H9 (cell line): ENCODE data around the gene NRN1L. TPM values are rescaled to one million over a fixed set of nuclear protein-coding genes. Genes with fewer than 3 reads are reported as not detected.

Experiments used
- DNase-seq: peaks from one replicate; pipeline ENCODE4 v3.0.0-alpha.2; 2017
- H2AFZ ChIP-seq: one replicate; pipeline ENCODE4 v1.6.1; 2013; ENCODE audit warnings: mild to moderate bottlenecking, low read length, control low read depth, moderate library complexity
- H2AK5ac ChIP-seq: 2 replicates; pipeline ENCODE4 v1.6.1; 2013; ENCODE audit warnings: low read length, control low read depth, mixed read lengths; ENCODE audit not compliant: insufficient read length
- H2BK120ac ChIP-seq: one replicate; pipeline ENCODE4 v1.6.1; 2013; ENCODE audit warnings: low read depth, mild to moderate bottlenecking, low read length, control low read depth, inconsistent platforms; ENCODE audit not compliant: poor library complexity, severe bottlenecking
- H2BK12ac ChIP-seq: 2 replicates; pipeline ENCODE4 v1.6.1; 2013; ENCODE audit warnings: low read length, control low read depth, mixed read lengths, low read depth; ENCODE audit not compliant: insufficient read length
- H2BK15ac ChIP-seq: 2 replicates; pipeline ENCODE4 v1.6.1; 2013; ENCODE audit warnings: low read depth, low read length, control low read depth
- H2BK20ac ChIP-seq: one replicate; pipeline ENCODE4 v1.6.1; 2013; ENCODE audit warnings: low read depth, mild to moderate bottlenecking, low read length, control low read depth, inconsistent platforms; ENCODE audit not compliant: poor library complexity, severe bottlenecking
- H2BK5ac ChIP-seq: 2 replicates; pipeline ENCODE4 v1.6.1; 2013; ENCODE audit warnings: low read length, control low read depth, mixed read lengths; ENCODE audit not compliant: insufficient read length
- H3K14ac ChIP-seq: 2 replicates; pipeline ENCODE4 v1.6.1; 2013; ENCODE audit warnings: low read length, control low read depth; ENCODE audit not compliant: insufficient read depth
- H3K18ac ChIP-seq: 2 replicates; pipeline ENCODE4 v1.6.1; 2013; ENCODE audit warnings: low read depth, mild to moderate bottlenecking, mixed read lengths, low read length, control low read depth; ENCODE audit not compliant: insufficient read length
- H3K23ac ChIP-seq: 2 replicates; pipeline ENCODE4 v1.6.1; 2013; ENCODE audit warnings: low read length, control low read depth, mixed read lengths, low read depth; ENCODE audit not compliant: insufficient read length
- H3K23me2 ChIP-seq: 2 replicates; pipeline ENCODE4 v1.6.1; 2013; ENCODE audit warnings: low read depth, mild to moderate bottlenecking, mixed read lengths, low read length, control low read depth; ENCODE audit not compliant: insufficient read length, poor library complexity, severe bottlenecking
- H3K27ac ChIP-seq: 2 replicates; pipeline ENCODE4 v1.5.1; 2013; ENCODE audit warnings: low read length, control low read depth, mixed read lengths, low read depth; ENCODE audit not compliant: insufficient read length
- H3K27me3 ChIP-seq: 2 replicates; pipeline ENCODE4 v1.6.1; 2013; ENCODE audit warnings: low read length, control low read depth, inconsistent platforms; ENCODE audit not compliant: insufficient read depth
- H3K4ac ChIP-seq: 2 replicates; pipeline ENCODE4 v1.6.1; 2013; ENCODE audit warnings: low read depth, mild to moderate bottlenecking, control low read depth, inconsistent platforms, low read length, moderate library complexity
- H3K4me1 ChIP-seq: 2 replicates; pipeline ENCODE4 v1.6.1; 2013; ENCODE audit warnings: low read length, control low read depth, inconsistent platforms; ENCODE audit not compliant: insufficient read depth
- H3K4me2 ChIP-seq: 2 replicates; pipeline ENCODE4 v1.6.1; 2013; ENCODE audit warnings: low read length, control low read depth, mixed read lengths; ENCODE audit not compliant: insufficient read length, insufficient read depth
- H3K56ac ChIP-seq: 2 replicates; pipeline ENCODE4 v1.6.1; 2013; ENCODE audit warnings: low read depth, mild to moderate bottlenecking, mixed read lengths, low read length, control low read depth; ENCODE audit not compliant: insufficient read length
- H3K79me1 ChIP-seq: 2 replicates; pipeline ENCODE4 v1.6.1; 2013; ENCODE audit warnings: low read depth, mild to moderate bottlenecking, moderate library complexity, low read length, control low read depth, inconsistent platforms; ENCODE audit not compliant: insufficient read depth, poor library complexity, severe bottlenecking
- H3K79me2 ChIP-seq: 2 replicates; pipeline ENCODE4 v1.6.1; 2013; ENCODE audit warnings: low read length, control low read depth, inconsistent platforms; ENCODE audit not compliant: insufficient read depth
- H3K9ac ChIP-seq: 2 replicates; pipeline ENCODE4 v1.6.1; 2013; ENCODE audit warnings: low read length, control low read depth, mixed read lengths; ENCODE audit not compliant: insufficient read length; ENCODE audit errors: extremely low read depth
- H3K9me3 ChIP-seq: one replicate; pipeline ENCODE4 v1.6.1; 2013; ENCODE audit warnings: low read depth, low read length, inconsistent platforms; ENCODE audit not compliant: control insufficient read depth
- H3T11ph ChIP-seq: one replicate; pipeline ENCODE4 v1.6.1; 2013; ENCODE audit warnings: mild to moderate bottlenecking, low read length, control low read depth, inconsistent platforms
- H4K20me1 ChIP-seq: one replicate; pipeline ENCODE4 v1.6.1; 2013; ENCODE audit not compliant: control insufficient read depth, insufficient read length, insufficient read depth
- H4K5ac ChIP-seq: 2 replicates; pipeline ENCODE4 v1.6.1; 2013; ENCODE audit warnings: low read depth, mild to moderate bottlenecking, mixed read lengths, low read length, control low read depth; ENCODE audit not compliant: insufficient read length
- H4K8ac ChIP-seq: replicated peaks from 2 replicates; pipeline ENCODE4 v1.6.1; 2013; ENCODE audit warnings: low read length, control low read depth, mixed read lengths, low read depth; ENCODE audit not compliant: insufficient read length
- H4K91ac ChIP-seq: 2 replicates; pipeline ENCODE4 v1.6.1; 2013; ENCODE audit warnings: low read depth, mild to moderate bottlenecking, moderate library complexity, mixed read lengths, low read length, control low read depth; ENCODE audit not compliant: insufficient read length
- H3K27ac Mint-ChIP-seq, 3 experiments: 2 replicates in 2 of 3; 3 replicates in 1 of 3; pipeline ENCODE4 v1.8.0; 2020 to 2021; ENCODE audit warnings: mixed read lengths in 3 of 3, mild to moderate bottlenecking in 1 of 3, moderate library complexity in 1 of 3
- H3K27me3 Mint-ChIP-seq: 2 replicates; pipeline ENCODE4 v1.8.0; 2021; ENCODE audit warnings: low read depth, mild to moderate bottlenecking, moderate library complexity, mixed read lengths
- H3K36me3 Mint-ChIP-seq, 3 experiments: 2 replicates in 2 of 3; 3 replicates in 1 of 3; pipeline ENCODE4 v1.8.0; 2020 to 2021; ENCODE audit warnings: low read depth in 3 of 3, mixed read lengths in 3 of 3; ENCODE audit not compliant: insufficient read depth in 1 of 3
- H3K4me1 Mint-ChIP-seq, 2 experiments: 2 replicates each; pipeline ENCODE4 v1.8.0; 2020; ENCODE audit warnings: mixed read lengths in 2 of 2
- H3K4me3 Mint-ChIP-seq, 2 experiments: 2 replicates in 1 of 2; 3 replicates in 1 of 2; pipeline ENCODE4 v1.8.0; 2020 to 2021; ENCODE audit warnings: mild to moderate bottlenecking in 2 of 2, mixed read lengths in 2 of 2, moderate library complexity in 1 of 2
- H3K9me3 Mint-ChIP-seq, 2 experiments: 2 replicates in 1 of 2; 3 replicates in 1 of 2; pipeline ENCODE4 v1.8.0; 2020; ENCODE audit warnings: mild to moderate bottlenecking in 2 of 2, mixed read lengths in 2 of 2, moderate library complexity in 1 of 2
- CTCF ChIP-seq: fragments of 200-600 bp; sonication (generic); conservative IDR thresholded peaks from 3 replicates; pipeline ENCODE4 v1.8.0; 2021; ENCODE audit warnings: antibody characterized with exemption, mild to moderate bottlenecking
- WGBS: extraction: QIAGEN DNeasy Blood & Tissue Kit; methylation state at CpG from one replicate; pipeline ENCODE4 v1.1.7; 2013; ENCODE audit warnings: missing lambda C conversion rate, low lambda C conversion rate, mixed read lengths; ENCODE audit not compliant: insufficient read length; ENCODE audit errors: extremely low coverage; 5-methylcytosine and 5-hydroxymethylcytosine counted together
- total RNA-seq: library from RNA; stranded (reverse); gene quantifications from 2 replicates; pipeline ENCODE4 v1.2.1, GENCODE V29; 2021

The NRN1L gene
- total RNA-seq, 1 experiment from 2014 or later = 2.0 TPM

- no peak overlapping the region for H3K56ac ChIP-seq
Measured at GRCh38 chr16:67909056-67909742, 24.5 kb downstream of the NRN1L start.

More at GRCh38 chr16:67909056-67909742, 24.5 kb downstream of the NRN1L start:
- no CpG with 5 or more reads among the region's 36 CpGs for WGBS
- H3K18ac ChIP-seq = no peak overlapping the region
- no peak overlapping the region for H2AFZ ChIP-seq
- no peak overlapping the region for H3K23ac ChIP-seq
- no peak overlapping the region for H2BK120ac ChIP-seq
- Mint-ChIP-seq H3K36me3 (peaks cover 8 to 34% (median 19%) of the 10 kb centered on the region in 3 experiments; a peak in 6 of 7 replicates), H3K27ac (no peak overlapping the region), H3K9me3 (no peaks in the 10 kb centered on the region), H3K4me1 (peaks cover 0 to 3% of the 10 kb centered on the region in 2 experiments; a peak in 1 of 4 replicates), H3K27me3 (no peaks in the 10 kb centered on the region; the same call in 1 of the 2 replicates), H3K4me3 (no peak overlapping the region)
- H3K4me2 ChIP-seq = no peak overlapping the region
- H4K20me1 ChIP-seq = no peaks in the 10 kb centered on the region
- no peak overlapping the region for H4K8ac ChIP-seq
- H2BK12ac ChIP-seq = no peak overlapping the region
- no peak overlapping the region for H2BK5ac ChIP-seq
- H3K23me2 ChIP-seq = no peaks in the 10 kb centered on the region
- no peak overlapping the region for H4K91ac ChIP-seq
- H3K27me3 ChIP-seq = no peaks in the 10 kb centered on the region
- H3K9me3 ChIP-seq = no peaks in the 10 kb centered on the region
- H3K4ac ChIP-seq = no peak overlapping the region
- H3K79me2 ChIP-seq = no peaks in the 10 kb centered on the region
- H3T11ph ChIP-seq = no peak overlapping the region
- no peaks in the 10 kb centered on the region for H3K4me1 ChIP-seq
- no peak overlapping the region for H4K5ac ChIP-seq
- DNase-seq = no peak
- no peaks in the 10 kb centered on the region for H3K79me1 ChIP-seq
- no peak overlapping the region for H3K14ac ChIP-seq
- no peak overlapping the region for H3K9ac ChIP-seq
- H2BK20ac ChIP-seq = no peak overlapping the region
- no peak overlapping the region for H2BK15ac ChIP-seq
- TF ChIP-seq CTCF = no peak
- no peak overlapping the region for H3K27ac ChIP-seq
- no peak overlapping the region for H2AK5ac ChIP-seq
